ENCODE results near the gene LSM2. TPM values are rescaled to one million over a fixed set of nuclear protein-coding genes. Genes with fewer than 3 reads are reported as not detected.

LSM2 gene
- total RNA-seq, 6 donors from 2014 or later, result 5.0 to 44.9 (median 20.9) TPM

- DNase-seq (no peak), ATAC-seq (ENCODE audit: low FRiP score in 2 of 2) (no peak)
- Histone ChIP-seq H3K9me3 (no peaks in the 10 kb centered on the region), H3K27ac (no peak overlapping the region), H3K4me1 (peaks cover 0 to 5% (median 1%) of the 10 kb centered on the region in 4 donors), H3K36me3 (no peaks in the 10 kb centered on the region), H3K4me3 (no peak overlapping the region), H3K27me3 (no peaks in the 10 kb centered on the region)
- WGBS, 2 donors, result 97 to 100% methylated on average over 2 of the region's 2 CpGs
- TF ChIP-seq POLR2A (IDR thresholded peaks at IDR 0.05) (no peak), EP300 (IDR thresholded peaks at IDR 0.05) (no peak), CTCF (IDR thresholded peaks at IDR 0.05) (no peak), POLR2AphosphoS5 (IDR thresholded peaks at IDR 0.05) (no peak)
Measured at GRCh38 chr6:31758281-31758680, 48.5 kb downstream of the LSM2 start.

GRCh38 chr6:31752739-31753319, 53.9 kb downstream of the LSM2 start:
- no peak for ATAC-seq (ENCODE audit: low FRiP score in 2 of 2)
- Histone ChIP-seq H3K27me3 (no peaks in the 10 kb centered on the region), H3K4me3 (no peak overlapping the region), H3K9me3 (no peaks in the 10 kb centered on the region), H3K27ac (no peak overlapping the region), H3K36me3 (no peaks in the 10 kb centered on the region), H3K4me1 (no peaks in the 10 kb centered on the region)
- TF ChIP-seq POLR2A (IDR thresholded peaks at IDR 0.05), result no peak
- TF ChIP-seq CTCF (IDR thresholded peaks at IDR 0.05), result no peak
- TF ChIP-seq EP300 (IDR thresholded peaks at IDR 0.05), result no peak
- TF ChIP-seq POLR2AphosphoS5 (IDR thresholded peaks at IDR 0.05), result no peak
- 76 to 80% methylated on average over 8 of the region's 8 CpGs for WGBS, 2 donors
- no peak for DNase-seq

GRCh38 chr6:31750411-31751022, 56.2 kb downstream of the LSM2 start:
- WGBS, 2 donors, result 86 to 88% methylated on average over 7 of the region's 7 CpGs
- Histone ChIP-seq H3K36me3 (no peaks in the 10 kb centered on the region), H3K4me3 (no peak overlapping the region), H3K27me3 (no peaks in the 10 kb centered on the region), H3K9me3 (no peaks in the 10 kb centered on the region), H3K4me1 (no peaks in the 10 kb centered on the region), H3K27ac (no peak overlapping the region)
- ATAC-seq (ENCODE audit: low FRiP score in 2 of 2) (no peak), DNase-seq (no peak)
- TF ChIP-seq POLR2AphosphoS5 (IDR thresholded peaks at IDR 0.05), result no peak
- TF ChIP-seq CTCF (IDR thresholded peaks at IDR 0.05), result no peak
- no peak for TF ChIP-seq EP300 (IDR thresholded peaks at IDR 0.05)
- no peak for TF ChIP-seq POLR2A (IDR thresholded peaks at IDR 0.05)

DNA sequence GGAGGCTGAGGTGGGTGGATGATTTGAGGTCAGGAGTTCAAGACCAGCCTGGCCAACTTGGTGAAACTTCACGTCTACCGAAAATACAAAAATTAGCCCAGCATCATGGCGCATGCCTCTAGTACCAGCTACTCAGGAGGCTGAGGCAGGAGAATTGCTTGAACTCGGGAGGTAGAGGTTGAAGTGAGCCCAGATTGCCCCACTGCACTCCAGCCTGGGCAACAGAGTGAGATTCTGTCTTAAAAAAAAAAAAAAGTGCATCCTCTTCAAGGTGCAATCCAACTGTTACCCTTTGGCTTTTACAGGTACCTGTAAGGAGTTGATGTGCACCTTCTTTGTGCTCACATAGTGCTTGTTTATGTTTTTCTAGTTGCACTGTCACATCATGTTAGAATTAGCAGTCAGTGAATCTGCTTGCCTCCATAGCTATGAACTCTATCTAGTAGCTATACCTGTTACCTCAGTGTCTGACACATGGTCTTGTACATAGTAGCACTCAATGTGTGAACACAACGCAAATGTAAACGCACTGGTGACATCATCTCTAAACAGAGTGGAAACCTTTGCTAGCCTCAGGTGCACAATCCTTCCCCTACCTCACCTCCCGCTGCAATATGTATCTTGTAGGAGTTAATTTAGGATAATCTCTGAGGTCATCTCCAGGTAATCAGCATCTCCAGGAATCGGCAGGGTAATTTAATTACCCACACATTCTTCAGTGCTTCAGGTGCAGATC, 57.3 kb downstream of the LSM2 start:
- no peaks in the 10 kb centered on the region for H3K27me3 ChIP-seq
- no peaks in the 10 kb centered on the region for H3K9me3 ChIP-seq
- H3K4me3 ChIP-seq, result no peak overlapping the region
- DNase-seq, result no peak
- WGBS, 2 donors, result 92 to 95% methylated on average over 8 of the region's 8 CpGs
- H3K36me3 ChIP-seq, result no peaks in the 10 kb centered on the region
- no peaks in the 10 kb centered on the region for H3K4me1 ChIP-seq
- H3K27ac ChIP-seq, result no peak overlapping the region
- TF ChIP-seq EP300 (IDR thresholded peaks at IDR 0.05), result no peak
- TF ChIP-seq POLR2A (IDR thresholded peaks at IDR 0.05), result no peak
- TF ChIP-seq CTCF (IDR thresholded peaks at IDR 0.05), result no peak
- no peak for TF ChIP-seq POLR2AphosphoS5 (IDR thresholded peaks at IDR 0.05)
- ATAC-seq (ENCODE audit: low FRiP score in 2 of 2), result no peak

Small RNAs within 50 kb of the gene (small RNA-seq; reads per million reads assigned to genes)
- 0 reads per million in 4 donors for gene MSH5-SAPCD1
- 0 reads per million in 4 donors for gene RF00019
- gene RNU6-850P, result 0 reads per million in 4 donors
- gene SAPCD1, result 0 reads per million in 4 donors
- 501 to 1,935 (median 1,325) reads per million in 4 donors for gene SNORD48
- gene SNORD52, result 0 reads per million in 4 donors

Other genes with a start within 250 kb of the LSM2 start
- 1 to 10 TPM in 2 of 6 donors, not detected in 4; 1.6 to 1.8 TPM for gene LTA, start 234.7 kb downstream of the LSM2 start, total RNA-seq
- gene TNF, start 231.4 kb downstream of the LSM2 start, total RNA-seq, result 1 to 10 TPM in 5 of 6 donors, under 1 TPM in 1; 0.33 to 6.6 (median 2.9) TPM
- gene LTB, start 224.5 kb downstream of the LSM2 start, total RNA-seq, result 10 to 100 TPM in 1 of 6 donors, 1 to 10 TPM in 2, not detected in 3; 1.3 to 18.7 (median 8.2) TPM
- gene LST1, start 220.7 kb downstream of the LSM2 start, total RNA-seq, result 100 to 1,000 TPM in 1 of 6 donors, 10 to 100 TPM in 3, 1 to 10 TPM in 2; 7.7 to 132 (median 33.5) TPM
- gene NCR3, start 214.0 kb downstream of the LSM2 start, total RNA-seq, result 1 to 10 TPM in 1 of 6 donors, under 1 TPM in 3, not detected in 2; 0.54 to 2.0 (median 0.70) TPM
- gene AIF1, start 191.7 kb downstream of the LSM2 start, total RNA-seq, result 100 to 1,000 TPM in 1 of 6 donors, 10 to 100 TPM in 5; 18.5 to 106 (median 79.7) TPM
- 100 to 1,000 TPM in 4 of 6 donors, 10 to 100 TPM in 2; 80.1 to 154 (median 125) TPM for gene PRRC2A, start 186.3 kb downstream of the LSM2 start, total RNA-seq
- gene BAG6, start 154.3 kb downstream of the LSM2 start, total RNA-seq, result 100 to 1,000 TPM; 190 to 421 (median 294) TPM
- gene APOM, start 151.1 kb downstream of the LSM2 start, total RNA-seq, result 1 to 10 TPM in 5 of 6 donors, under 1 TPM in 1; 0.89 to 4.3 (median 2.1) TPM
- 10 to 100 TPM; 25.0 to 30.1 (median 28.4) TPM for gene C6orf47, start 146.2 kb downstream of the LSM2 start, total RNA-seq
- gene GPANK1, start 142.0 kb downstream of the LSM2 start, total RNA-seq, result 10 to 100 TPM; 12.0 to 45.1 (median 16.6) TPM
- 100 to 1,000 TPM; 105 to 172 (median 130) TPM for gene CSNK2B, start 140.9 kb downstream of the LSM2 start, total RNA-seq
- gene LY6G5B, start 137.0 kb downstream of the LSM2 start, total RNA-seq, result 10 to 100 TPM in 4 of 6 donors, 1 to 10 TPM in 2; 6.7 to 22.0 (median 12.3) TPM
- gene LY6G5C, start 125.9 kb downstream of the LSM2 start, total RNA-seq, result 1 to 10 TPM in 4 of 6 donors, not detected in 2; 1.8 to 4.4 (median 3.1) TPM
- gene ABHD16A, start 103.6 kb downstream of the LSM2 start, total RNA-seq, result 10 to 100 TPM; 42.1 to 62.5 (median 51.6) TPM
- 1 to 10 TPM in 4 of 6 donors, under 1 TPM in 2; 0.63 to 9.4 (median 1.7) TPM for gene LY6G6F, start 100.1 kb downstream of the LSM2 start, total RNA-seq
- not detected for gene LY6G6D, start 91.6 kb downstream of the LSM2 start, total RNA-seq
- under 1 TPM in 1 of 6 donors, not detected in 5; 0.23 TPM for gene LY6G6C, start 85.2 kb downstream of the LSM2 start, total RNA-seq
- 1 to 10 TPM in 3 of 6 donors, under 1 TPM in 2, not detected in 1; 0.30 to 4.1 (median 1.2) TPM for gene MPIG6B, start 83.6 kb downstream of the LSM2 start, total RNA-seq
- 100 to 1,000 TPM in 2 of 6 donors, 10 to 100 TPM in 4; 46.6 to 157 (median 83.7) TPM for gene DDAH2, start 77.7 kb downstream of the LSM2 start, total RNA-seq
- gene CLIC1, start 70.4 kb downstream of the LSM2 start, total RNA-seq, result 100 to 1,000 TPM; 138 to 497 (median 277) TPM
- 10 to 100 TPM in 4 of 6 donors, 1 to 10 TPM in 2; 7.3 to 52.4 (median 13.1) TPM for gene MSH5, start 67.0 kb downstream of the LSM2 start, total RNA-seq
- gene SAPCD1, start 44.3 kb downstream of the LSM2 start, total RNA-seq, result 10 to 100 TPM in 1 of 6 donors, 1 to 10 TPM in 5; 1.1 to 15.7 (median 5.3) TPM
- gene VWA7, start 29.6 kb downstream of the LSM2 start, total RNA-seq, result 1 to 10 TPM; 4.0 to 7.4 (median 6.6) TPM
- 10 to 100 TPM; 21.2 to 67.8 (median 39.7) TPM for gene VARS1, start 11.2 kb downstream of the LSM2 start, total RNA-seq
- gene HSPA1L, start 8.3 kb upstream of the LSM2 start, total RNA-seq, result 1 to 10 TPM in 5 of 6 donors, under 1 TPM in 1; 0.89 to 3.1 (median 2.0) TPM
- 100 to 1,000 TPM in 5 of 6 donors, 10 to 100 TPM in 1; 80.7 to 236 (median 144) TPM for gene HSPA1A, start 8.6 kb upstream of the LSM2 start, total RNA-seq
- gene HSPA1B, start 20.8 kb upstream of the LSM2 start, total RNA-seq, result 100 to 1,000 TPM in 5 of 6 donors, 10 to 100 TPM in 1; 92.2 to 177 (median 127) TPM
- gene NEU1, start 55.9 kb upstream of the LSM2 start, total RNA-seq, result 10 to 100 TPM; 28.3 to 90.3 (median 64.6) TPM
- gene SLC44A4, start 72.0 kb upstream of the LSM2 start, total RNA-seq, result 10 to 100 TPM; 19.1 to 84.2 (median 42.0) TPM
- gene EHMT2, start 90.7 kb upstream of the LSM2 start, total RNA-seq, result 10 to 100 TPM; 23.6 to 57.3 (median 41.7) TPM
- gene ZBTB12, start 95.1 kb upstream of the LSM2 start, total RNA-seq, result 1 to 10 TPM; 1.0 to 7.5 (median 2.2) TPM
- 100 to 1,000 TPM; 119 to 322 (median 233) TPM for gene C2, start 120.8 kb upstream of the LSM2 start, total RNA-seq
- gene CFB, start 139.1 kb upstream of the LSM2 start, total RNA-seq, result 100 to 1,000 TPM in 1 of 6 donors, 10 to 100 TPM in 5; 15.0 to 199 (median 58.1) TPM
- 10 to 100 TPM; 42.8 to 84.2 (median 63.0) TPM for gene NELFE, start 152.0 kb upstream of the LSM2 start, total RNA-seq
- gene SKIC2, start 152.2 kb upstream of the LSM2 start, total RNA-seq, result 100 to 1,000 TPM in 1 of 6 donors, 10 to 100 TPM in 5; 27.7 to 172 (median 58.6) TPM
- 10 to 100 TPM; 14.1 to 40.9 (median 19.3) TPM for gene DXO, start 165.2 kb upstream of the LSM2 start, total RNA-seq
- gene C4A, start 175.1 kb upstream of the LSM2 start, total RNA-seq, result 100 to 1,000 TPM in 4 of 6 donors, 10 to 100 TPM in 2; 89.8 to 217 (median 139) TPM
- 100 to 1,000 TPM in 3 of 6 donors, 10 to 100 TPM in 3; 85.7 to 193 (median 97.7) TPM for gene C4B, start 207.8 kb upstream of the LSM2 start, total RNA-seq
- 1 to 10 TPM in 5 of 6 donors, under 1 TPM in 1; 0.30 to 2.3 (median 1.2) TPM for gene CYP21A2, start 231.4 kb upstream of the LSM2 start, total RNA-seq

All from upper lobe of left lung (tissue), 6 donors.